GM19238 (cell line): ENCODE measurements around the gene FAM219A.

Source experiments
- DNase-seq: peaks from one replicate; pipeline ENCODE4 v3.0.0; 2011; ENCODE audit warnings: low spot score; ENCODE audit not compliant: insufficient read length

FAM219A gene

GRCh38 chr9:34403554-34404380 lies 54.6 kb downstream of the FAM219A start:
- DNase-seq: peak; percentile 27

GRCh38 chr9:34400686-34401602 lies 57.4 kb downstream of the FAM219A start:
- no peak for DNase-seq

DNA sequence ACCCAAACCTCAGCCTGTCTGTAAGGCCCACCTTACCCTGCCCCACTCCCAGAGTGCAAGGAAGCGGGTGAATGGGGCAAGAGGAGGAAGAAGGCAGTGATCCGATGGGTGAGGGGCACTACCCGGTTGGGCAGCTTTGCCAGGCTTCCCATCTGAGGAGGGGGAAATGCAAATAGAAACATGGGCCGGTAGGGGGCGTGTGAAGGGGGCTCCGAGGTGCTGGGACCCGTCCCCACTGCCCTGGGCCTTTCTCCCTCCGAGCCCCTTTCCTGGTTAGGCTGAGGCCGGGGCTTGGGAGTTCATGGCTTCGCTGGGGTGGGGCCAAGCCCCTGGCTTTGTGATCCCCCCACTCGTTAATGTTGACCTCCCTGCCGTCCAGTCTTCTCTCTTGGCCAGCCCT lies 58.1 kb downstream of the FAM219A start:
- DNase-seq: no peak

GRCh38 chr9:34399729-34400128 lies 58.6 kb downstream of the FAM219A start:
- DNase-seq: no peak

GRCh38 chr9:34398875-34399274 lies 59.5 kb downstream of the FAM219A start:
- DNase-seq: no peak

DNA sequence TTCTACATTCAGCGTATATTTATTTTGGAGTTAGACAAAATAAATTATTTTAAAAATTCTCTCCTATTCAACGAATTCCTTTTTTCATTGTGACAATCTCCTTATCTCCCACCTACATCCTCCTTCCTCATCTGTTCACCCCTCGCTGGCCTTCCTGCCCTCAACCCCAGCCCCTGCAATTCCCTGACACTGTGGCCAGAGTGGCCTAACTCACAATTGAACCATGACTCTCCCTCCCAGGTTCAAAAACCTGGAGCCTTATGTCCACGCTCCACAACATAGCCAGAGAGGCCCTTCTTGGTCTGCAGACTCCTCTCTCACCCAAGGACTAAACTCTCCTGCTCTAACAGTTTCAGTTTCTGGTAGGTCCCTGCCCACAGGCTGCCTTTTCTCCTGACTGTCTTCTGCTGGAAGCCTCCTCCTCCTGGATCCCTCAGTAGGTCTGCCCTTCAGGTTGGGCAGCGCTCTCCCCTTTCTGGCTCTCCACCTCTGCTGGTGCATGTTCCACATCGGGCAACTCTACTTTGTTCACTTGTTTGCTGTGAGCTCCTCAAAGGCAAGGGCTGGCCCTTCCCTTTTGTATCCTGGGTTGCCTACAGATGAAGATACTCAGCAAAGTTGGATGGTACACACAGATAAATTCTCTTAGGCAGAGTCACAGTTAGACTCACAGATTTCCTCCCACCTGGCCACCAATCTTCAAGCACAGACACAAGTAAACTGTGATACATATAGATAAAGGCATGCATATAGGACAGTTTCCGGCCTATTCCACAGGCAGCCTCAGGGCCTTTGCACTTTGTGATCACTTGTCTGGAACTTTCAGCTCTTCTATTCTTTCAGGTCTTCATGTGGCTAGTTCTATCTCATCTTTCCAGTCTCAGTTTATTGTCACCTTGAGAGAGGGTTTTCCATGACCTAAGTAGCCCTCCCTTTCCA lies 61.8 kb downstream of the FAM219A start:
- no peak for DNase-seq

GRCh38 chr9:34392511-34392910 lies 65.9 kb downstream of the FAM219A start:
- no peak for DNase-seq

DNA sequence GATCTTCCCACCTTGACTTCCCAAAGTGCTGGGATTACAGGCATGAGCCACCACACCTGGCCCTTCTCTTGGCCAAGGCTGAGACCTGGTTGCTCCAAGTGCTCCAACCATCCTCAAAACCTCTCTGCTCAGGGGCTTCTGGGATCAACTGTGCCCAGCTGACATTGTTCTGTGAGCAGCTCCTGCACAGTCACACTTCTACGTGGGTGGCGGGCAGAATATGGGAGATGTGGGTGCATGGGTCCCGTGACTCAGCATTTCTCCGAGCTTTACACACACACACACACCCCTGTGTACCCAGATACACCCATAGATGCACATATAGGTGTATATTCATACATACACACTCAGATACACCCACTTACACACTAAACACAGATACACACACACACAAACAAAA lies 71.1 kb downstream of the FAM219A start:
- no peak for DNase-seq

- no peak for DNase-seq
Observed at GRCh38 chr9:34386656-34387055, 71.7 kb downstream of the FAM219A start.

- DNase-seq: no peak
Observed at GRCh38 chr9:34385561-34386230, 72.7 kb downstream of the FAM219A start.

- DNase-seq: no peak
Observed at GRCh38 chr9:34384368-34385165, 73.8 kb downstream of the FAM219A start.

DNA sequence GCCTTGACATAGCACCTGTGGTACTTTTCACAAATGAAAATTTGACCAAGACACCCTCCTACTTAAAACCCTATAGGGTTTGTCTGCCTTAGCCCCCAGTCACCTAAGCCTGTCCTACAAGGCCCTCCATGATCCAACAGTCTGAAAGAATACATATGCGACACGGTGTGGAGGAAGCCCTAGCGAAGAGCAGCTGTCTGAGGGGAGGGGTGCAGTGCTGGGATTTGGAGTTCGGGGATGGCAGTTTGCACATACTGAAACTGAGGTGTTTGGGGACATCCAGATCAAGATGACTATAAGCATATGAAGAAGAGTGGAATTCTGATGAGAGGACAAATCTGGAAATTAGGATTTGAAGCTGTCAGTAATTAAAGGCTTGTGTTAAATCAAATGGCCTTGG lies 74.5 kb downstream of the FAM219A start:
- no peak for DNase-seq

GRCh38 chr9:34382879-34383278 lies 75.5 kb downstream of the FAM219A start:
- no peak for DNase-seq

- no peak for DNase-seq
Observed at GRCh38 chr9:34382054-34382453, 76.3 kb downstream of the FAM219A start.

GRCh38 chr9:34381323-34381722 lies 77.0 kb downstream of the FAM219A start:
- DNase-seq: no peak

GRCh38 chr9:34380511-34381315 lies 77.7 kb downstream of the FAM219A start:
- DNase-seq: peak; percentile 88

DNA sequence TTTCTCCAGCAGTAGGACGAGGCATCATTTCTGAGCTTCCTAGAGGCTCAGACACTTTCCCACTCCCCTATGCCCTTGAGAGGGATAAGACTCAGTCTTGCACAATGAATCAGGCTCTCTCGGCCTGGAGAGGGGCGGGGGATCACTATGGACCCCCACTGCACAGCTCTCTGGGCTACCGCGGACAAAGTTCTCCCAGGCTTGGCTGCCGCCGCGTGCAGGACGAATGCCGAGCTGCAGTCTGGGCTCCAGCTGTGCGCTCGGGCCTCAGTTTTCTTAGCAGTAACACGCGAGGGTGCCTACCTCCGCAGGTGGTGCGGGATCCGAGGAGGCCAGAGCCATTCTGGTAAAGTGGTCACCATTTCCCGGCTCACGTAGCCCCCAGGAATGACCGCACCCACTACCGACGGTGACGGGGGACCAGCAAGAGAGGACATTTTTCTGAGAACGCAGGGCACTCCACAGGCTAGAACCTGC lies 78.3 kb downstream of the FAM219A start:
- DNase-seq: no peak

GRCh38 chr9:34379334-34380033 lies 78.9 kb downstream of the FAM219A start:
- peak; percentile 79 for DNase-seq
